ENCODE data around the gene FSD2. TPM values are rescaled to one million over a fixed set of nuclear protein-coding genes. Genes with fewer than 3 reads are reported as not detected.

The FSD2 gene
- total and polyA plus RNA-seq, 9 of the 15 experiments (the other 6 are each of a cell fraction or from before 2014, with no cell fraction given), result 0.01 to 0.06 TPM; not detected in 7

DNA sequence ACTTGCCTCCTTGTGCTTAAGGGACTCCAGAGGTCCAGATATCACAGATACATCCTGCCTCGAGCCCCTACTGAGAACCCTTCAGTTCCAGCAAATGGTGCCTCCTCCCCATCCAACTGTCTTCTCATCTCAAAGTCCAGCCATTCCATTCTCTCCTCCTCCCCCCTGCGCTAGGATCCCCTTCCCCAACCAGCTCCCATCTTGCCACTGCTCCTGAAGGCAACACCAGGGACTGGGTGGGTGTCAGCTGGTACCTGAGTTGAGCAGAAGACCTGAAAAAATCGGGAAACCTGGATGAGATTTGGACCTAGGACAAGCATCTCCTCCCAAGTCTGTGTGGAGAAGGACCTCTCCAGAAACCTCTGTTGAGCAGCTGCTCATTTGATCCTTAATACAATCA is 93.8 kb downstream of the FSD2 start (continued):
- TF ChIP-seq, protein P1, sequence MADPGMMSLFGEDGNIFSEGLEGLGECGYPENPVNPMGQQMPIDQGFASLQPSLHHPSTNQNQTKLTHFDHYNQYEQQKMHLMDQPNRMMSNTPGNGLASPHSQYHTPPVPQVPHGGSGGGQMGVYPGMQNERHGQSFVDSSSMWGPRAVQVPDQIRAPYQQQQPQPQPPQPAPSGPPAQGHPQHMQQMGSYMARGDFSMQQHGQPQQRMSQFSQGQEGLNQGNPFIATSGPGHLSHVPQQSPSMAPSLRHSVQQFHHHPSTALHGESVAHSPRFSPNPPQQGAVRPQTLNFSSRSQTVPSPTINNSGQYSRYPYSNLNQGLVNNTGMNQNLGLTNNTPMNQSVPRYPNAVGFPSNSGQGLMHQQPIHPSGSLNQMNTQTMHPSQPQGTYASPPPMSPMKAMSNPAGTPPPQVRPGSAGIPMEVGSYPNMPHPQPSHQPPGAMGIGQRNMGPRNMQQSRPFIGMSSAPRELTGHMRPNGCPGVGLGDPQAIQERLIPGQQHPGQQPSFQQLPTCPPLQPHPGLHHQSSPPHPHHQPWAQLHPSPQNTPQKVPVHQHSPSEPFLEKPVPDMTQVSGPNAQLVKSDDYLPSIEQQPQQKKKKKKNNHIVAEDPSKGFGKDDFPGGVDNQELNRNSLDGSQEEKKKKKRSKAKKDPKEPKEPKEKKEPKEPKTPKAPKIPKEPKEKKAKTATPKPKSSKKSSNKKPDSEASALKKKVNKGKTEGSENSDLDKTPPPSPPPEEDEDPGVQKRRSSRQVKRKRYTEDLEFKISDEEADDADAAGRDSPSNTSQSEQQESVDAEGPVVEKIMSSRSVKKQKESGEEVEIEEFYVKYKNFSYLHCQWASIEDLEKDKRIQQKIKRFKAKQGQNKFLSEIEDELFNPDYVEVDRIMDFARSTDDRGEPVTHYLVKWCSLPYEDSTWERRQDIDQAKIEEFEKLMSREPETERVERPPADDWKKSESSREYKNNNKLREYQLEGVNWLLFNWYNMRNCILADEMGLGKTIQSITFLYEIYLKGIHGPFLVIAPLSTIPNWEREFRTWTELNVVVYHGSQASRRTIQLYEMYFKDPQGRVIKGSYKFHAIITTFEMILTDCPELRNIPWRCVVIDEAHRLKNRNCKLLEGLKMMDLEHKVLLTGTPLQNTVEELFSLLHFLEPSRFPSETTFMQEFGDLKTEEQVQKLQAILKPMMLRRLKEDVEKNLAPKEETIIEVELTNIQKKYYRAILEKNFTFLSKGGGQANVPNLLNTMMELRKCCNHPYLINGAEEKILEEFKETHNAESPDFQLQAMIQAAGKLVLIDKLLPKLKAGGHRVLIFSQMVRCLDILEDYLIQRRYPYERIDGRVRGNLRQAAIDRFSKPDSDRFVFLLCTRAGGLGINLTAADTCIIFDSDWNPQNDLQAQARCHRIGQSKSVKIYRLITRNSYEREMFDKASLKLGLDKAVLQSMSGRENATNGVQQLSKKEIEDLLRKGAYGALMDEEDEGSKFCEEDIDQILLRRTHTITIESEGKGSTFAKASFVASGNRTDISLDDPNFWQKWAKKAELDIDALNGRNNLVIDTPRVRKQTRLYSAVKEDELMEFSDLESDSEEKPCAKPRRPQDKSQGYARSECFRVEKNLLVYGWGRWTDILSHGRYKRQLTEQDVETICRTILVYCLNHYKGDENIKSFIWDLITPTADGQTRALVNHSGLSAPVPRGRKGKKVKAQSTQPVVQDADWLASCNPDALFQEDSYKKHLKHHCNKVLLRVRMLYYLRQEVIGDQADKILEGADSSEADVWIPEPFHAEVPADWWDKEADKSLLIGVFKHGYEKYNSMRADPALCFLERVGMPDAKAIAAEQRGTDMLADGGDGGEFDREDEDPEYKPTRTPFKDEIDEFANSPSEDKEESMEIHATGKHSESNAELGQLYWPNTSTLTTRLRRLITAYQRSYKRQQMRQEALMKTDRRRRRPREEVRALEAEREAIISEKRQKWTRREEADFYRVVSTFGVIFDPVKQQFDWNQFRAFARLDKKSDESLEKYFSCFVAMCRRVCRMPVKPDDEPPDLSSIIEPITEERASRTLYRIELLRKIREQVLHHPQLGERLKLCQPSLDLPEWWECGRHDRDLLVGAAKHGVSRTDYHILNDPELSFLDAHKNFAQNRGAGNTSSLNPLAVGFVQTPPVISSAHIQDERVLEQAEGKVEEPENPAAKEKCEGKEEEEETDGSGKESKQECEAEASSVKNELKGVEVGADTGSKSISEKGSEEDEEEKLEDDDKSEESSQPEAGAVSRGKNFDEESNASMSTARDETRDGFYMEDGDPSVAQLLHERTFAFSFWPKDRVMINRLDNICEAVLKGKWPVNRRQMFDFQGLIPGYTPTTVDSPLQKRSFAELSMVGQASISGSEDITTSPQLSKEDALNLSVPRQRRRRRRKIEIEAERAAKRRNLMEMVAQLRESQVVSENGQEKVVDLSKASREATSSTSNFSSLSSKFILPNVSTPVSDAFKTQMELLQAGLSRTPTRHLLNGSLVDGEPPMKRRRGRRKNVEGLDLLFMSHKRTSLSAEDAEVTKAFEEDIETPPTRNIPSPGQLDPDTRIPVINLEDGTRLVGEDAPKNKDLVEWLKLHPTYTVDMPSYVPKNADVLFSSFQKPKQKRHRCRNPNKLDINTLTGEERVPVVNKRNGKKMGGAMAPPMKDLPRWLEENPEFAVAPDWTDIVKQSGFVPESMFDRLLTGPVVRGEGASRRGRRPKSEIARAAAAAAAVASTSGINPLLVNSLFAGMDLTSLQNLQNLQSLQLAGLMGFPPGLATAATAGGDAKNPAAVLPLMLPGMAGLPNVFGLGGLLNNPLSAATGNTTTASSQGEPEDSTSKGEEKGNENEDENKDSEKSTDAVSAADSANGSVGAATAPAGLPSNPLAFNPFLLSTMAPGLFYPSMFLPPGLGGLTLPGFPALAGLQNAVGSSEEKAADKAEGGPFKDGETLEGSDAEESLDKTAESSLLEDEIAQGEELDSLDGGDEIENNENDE (IDR thresholded peaks at IDR 0.05; ENCODE audit: low read depth, low read length), result no peak
- TF ChIP-seq KLF13 (tag; IDR thresholded peaks at IDR 0.05; ENCODE audit: borderline replicate concordance, low read depth) (no peak), SMAD4 (CRISPR knock-in tag; conservative IDR thresholded peaks at IDR 0.05) (no peak), ETV5 (CRISPR knock-in tag; IDR thresholded peaks at IDR 0.05; ENCODE audit: low read depth) (no peak), EP300 (IDR thresholded peaks at IDR 0.05; ENCODE audit: low read length) (no peak), ZBTB7A (IDR thresholded peaks at IDR 0.05; ENCODE audit: borderline replicate concordance, control insufficient read depth, low read depth, low read length) (no peak), ZNF77 (CRISPR knock-in tag; IDR thresholded peaks at IDR 0.05) (no peak), ZNF274 (IDR thresholded peaks at IDR 0.05; ENCODE audit: borderline replicate concordance, low read depth, low read length) (no peak), ZNF785 (CRISPR knock-in tag; IDR thresholded peaks at IDR 0.05) (no peak)
- TF ChIP-seq, protein P2, sequence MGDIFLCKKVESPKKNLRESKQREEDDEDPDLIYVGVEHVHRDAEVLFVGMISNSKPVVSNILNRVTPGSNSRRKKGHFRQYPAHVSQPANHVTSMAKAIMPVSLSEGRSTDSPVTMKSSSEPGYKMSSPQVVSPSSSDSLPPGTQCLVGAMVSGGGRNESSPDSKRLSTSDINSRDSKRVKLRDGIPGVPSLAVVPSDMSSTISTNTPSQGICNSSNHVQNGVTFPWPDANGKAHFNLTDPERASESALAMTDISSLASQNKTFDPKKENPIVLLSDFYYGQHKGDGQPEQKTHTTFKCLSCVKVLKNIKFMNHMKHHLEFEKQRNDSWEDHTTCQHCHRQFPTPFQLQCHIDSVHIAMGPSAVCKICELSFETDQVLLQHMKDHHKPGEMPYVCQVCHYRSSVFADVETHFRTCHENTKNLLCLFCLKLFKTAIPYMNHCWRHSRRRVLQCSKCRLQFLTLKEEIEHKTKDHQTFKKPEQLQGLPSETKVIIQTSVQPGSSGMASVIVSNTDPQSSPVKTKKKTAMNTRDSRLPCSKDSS (IDR thresholded peaks at IDR 0.05; ENCODE audit: low read depth, partially characterized antibody), result no peak
- TF ChIP-seq, protein P3, sequence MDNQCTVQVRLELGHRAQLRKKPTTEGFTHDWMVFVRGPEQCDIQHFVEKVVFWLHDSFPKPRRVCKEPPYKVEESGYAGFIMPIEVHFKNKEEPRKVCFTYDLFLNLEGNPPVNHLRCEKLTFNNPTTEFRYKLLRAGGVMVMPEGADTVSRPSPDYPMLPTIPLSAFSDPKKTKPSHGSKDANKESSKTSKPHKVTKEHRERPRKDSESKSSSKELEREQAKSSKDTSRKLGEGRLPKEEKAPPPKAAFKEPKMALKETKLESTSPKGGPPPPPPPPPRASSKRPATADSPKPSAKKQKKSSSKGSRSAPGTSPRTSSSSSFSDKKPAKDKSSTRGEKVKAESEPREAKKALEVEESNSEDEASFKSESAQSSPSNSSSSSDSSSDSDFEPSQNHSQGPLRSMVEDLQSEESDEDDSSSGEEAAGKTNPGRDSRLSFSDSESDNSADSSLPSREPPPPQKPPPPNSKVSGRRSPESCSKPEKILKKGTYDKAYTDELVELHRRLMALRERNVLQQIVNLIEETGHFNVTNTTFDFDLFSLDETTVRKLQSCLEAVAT (IDR thresholded peaks at IDR 0.05), result no peak
